NCI-H2171 treated with DMSO at 0.1 percent for 48 hours (cell line): ENCODE measurements around the gene RFX4.
"Not testable (repeated sequence)": the region's sequence is repeated elsewhere in the genome, so short reads cannot be mapped to it uniquely, and the experiment has no call there.

Experiments used
- DNase-seq: peaks from one replicate; lab custom pipeline; 2025; lab: John Stamatoyannopoulos, UW

The RFX4 gene

GRCh38 chr12:106692033-106692432, 109.2 kb downstream of the RFX4 start:
- not testable (repeated sequence) for DNase-seq

DNA sequence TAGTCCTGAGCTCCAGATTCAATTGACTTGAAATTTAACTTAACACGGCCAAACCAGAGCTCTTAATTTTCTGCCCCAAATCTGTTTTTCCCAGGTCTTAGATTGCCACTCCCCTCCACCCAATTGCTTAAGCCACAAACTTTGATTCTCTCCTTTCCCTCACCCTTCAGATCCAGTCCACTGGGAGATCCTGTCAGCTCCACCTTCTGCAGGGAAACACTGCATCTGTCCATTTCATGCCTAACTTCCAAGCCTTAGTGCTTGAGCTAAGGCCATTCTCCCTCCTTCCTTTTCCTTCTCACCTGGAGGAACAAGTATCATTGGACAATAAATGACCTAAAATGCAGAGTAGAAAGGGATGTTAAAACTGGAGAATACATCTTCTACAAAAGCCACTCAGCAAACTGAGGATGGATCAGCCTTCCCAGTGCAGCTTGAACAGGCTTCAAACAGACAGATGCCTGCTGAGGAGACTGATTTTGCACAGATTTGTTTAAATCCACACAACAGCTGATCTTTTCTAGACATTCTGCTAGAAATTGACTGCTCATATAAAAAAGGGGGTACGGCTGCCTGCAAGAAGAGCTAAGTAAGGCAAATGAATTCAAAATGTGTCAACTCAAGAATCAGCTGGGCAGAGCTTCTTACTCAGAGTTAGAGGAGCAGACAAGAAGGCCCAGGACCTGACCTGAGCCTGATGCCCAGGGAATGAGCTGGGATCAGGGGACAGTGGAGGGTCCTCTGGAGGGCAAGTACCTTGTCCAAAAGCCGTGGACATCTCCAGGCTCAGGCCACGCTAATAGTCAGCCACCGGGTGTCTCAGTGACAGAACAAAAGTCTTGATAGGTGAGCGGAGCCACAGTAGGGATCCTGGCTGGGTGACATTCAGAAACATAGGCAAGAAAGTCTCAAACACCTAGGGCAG, 110.4 kb downstream of the RFX4 start:
- DNase-seq: no peak

GRCh38 chr12:106696071-106696470, 113.3 kb downstream of the RFX4 start:
- no peak for DNase-seq

DNA sequence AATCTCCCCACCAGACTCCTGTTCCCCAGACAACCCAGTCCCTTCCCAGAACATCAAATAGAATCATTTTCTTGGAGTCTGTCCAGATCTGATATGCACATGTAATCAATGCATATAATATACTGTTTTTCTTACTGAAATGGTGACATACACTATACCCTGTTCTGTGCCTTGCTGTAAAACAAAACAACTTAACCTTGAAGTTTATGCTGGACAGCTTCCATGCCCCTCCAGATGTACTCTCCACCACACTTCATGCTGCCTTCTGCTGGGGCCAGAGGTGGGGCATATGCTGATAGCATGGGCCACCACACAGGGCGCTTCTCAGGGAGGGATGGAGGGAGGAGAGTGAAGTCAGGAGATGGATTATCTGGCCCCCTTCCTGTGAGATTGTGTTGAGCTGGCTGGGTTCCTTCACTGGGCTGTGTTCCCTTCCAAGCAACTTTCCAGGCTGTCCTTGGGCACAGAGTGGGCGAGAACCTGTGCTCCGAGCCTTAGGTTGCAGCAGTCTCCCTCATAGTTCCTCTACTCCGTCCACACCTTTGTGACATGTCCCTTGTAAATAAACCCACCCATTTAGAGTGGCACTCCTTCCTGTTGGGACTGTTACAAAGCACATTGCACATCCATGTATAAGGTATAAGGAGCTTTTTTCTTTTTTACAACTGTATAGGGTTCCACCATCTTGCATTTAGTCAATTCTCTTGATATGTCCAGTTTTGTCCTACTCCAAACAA, 114.0 kb downstream of the RFX4 start:
- no peak for DNase-seq

DNA sequence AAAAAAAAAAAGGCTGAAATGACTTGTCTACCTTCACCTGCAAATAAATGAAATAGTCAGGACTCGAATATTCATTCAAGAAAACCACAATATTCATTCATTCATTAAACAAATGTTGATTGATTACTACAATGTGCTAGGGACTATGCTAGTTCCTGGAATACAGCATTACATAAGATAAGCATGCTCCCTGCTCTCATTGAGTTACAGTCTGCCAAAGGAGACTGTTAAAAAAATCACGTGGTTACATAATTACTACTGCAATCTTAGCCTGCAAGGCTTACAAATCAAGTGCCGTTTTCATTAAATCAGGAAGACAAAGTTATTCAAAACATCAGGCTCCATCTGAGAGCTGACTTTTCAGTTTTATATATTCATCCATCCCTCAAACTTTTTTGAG, 121.3 kb downstream of the RFX4 start:
- DNase-seq: no peak

DNA sequence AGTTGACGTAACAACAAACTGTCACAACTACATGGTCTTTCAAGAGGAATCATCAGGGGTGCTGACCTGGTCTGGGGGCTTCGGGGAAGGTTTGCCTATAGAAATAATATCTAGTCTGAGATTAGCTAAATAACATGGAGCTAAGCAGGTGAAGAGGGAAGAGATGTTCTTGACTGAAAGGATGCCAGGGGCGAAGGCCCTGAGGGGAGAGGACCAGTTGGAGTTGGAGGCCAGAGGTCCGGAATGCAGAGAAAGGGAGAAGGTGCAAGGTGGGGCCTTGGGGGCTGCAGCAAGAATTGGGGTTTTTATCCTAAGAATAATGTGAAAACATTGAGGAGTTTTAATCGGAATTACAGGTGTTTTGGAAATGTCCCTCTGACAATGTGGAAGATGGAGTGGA, 123.2 kb downstream of the RFX4 start:
- no peak for DNase-seq

DNA sequence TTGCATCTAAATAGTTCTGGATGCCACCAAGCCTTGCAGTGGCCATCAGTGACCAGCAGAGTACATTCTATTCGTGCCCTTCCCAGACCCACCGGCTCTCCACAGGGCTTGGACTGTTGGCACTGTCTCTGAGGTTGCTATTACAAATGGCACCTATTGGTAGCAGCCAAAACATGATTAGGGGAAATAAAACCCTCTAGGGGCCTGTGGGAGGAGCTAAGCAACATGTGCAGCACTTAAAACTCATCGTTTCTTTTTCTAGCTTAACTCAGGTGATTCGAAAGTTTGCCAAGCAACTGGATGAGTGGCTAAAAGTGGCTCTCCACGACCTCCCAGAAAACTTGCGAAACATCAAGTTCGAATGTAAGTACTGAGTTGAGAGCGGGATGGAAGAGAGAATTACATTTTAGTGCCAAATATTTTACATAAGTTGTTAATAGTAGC, 126.3 kb downstream of the RFX4 start:
- DNase-seq: no peak

- no peak for DNase-seq
These were observed 127.5 kb downstream of the RFX4 start for GRCh38 chr12:106710143-106710893.

DNA sequence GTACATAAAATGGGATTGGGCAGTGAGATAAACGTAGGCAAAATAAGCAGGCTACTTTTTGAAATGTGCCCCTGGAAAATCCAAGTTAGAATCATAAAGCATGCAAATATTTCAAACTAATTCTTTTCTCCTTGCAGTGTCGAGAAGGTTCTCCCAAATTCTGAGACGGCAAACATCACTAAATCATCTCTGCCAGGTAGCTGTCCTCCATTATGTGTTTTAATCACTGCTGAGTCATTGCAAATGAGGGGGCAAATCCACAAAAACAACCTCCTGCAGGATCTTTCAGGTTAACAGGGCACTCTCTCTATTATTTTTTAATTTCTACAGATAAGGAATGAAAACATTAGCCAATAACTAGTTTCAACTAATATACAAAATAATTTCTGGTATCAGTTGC, 128.5 kb downstream of the RFX4 start:
- DNase-seq: no peak

DNA sequence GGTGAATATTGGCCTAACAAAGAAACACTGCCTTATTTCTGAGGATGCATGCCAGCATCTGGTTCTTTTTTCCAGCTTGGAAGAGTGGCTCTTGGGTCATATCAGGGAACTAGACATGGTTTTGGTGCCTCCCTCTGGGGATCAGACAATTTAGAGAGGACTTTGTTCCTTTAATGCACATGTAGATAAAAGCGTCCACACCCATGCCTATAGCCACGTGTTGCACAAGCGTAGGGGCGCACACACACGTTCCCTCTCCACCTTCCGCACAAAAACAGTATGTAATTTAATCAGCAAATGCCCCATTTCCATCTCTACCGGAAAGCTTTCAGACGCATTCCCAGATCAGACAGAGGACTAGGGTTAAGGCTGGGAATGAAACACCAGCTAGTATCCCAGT, 130.0 kb downstream of the RFX4 start:
- DNase-seq: no peak

GRCh38 chr12:106714926-106715325, 132.1 kb downstream of the RFX4 start:
- DNase-seq: no peak

DNA sequence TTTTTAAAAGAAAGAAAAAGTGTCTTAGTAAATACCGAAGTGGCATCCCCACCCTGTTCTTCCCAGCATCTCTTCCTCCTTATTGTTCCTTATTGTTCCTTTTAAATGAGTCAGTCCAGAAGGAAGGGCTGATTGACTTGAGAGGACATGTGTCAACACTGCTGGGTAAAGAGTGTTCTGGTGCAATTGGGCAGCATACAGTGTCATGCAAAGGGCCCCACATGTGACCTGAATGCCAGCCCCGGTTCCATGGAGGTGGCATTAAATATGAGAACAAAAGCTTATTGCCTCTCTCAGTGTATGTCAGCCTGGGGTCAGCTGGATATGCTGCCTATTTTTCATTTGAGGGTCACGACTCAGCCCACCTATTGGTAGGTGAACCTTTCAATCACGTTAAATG, 132.8 kb downstream of the RFX4 start:
- DNase-seq: no peak

GRCh38 chr12:106717673-106718072, 134.9 kb downstream of the RFX4 start:
- no peak for DNase-seq

DNA sequence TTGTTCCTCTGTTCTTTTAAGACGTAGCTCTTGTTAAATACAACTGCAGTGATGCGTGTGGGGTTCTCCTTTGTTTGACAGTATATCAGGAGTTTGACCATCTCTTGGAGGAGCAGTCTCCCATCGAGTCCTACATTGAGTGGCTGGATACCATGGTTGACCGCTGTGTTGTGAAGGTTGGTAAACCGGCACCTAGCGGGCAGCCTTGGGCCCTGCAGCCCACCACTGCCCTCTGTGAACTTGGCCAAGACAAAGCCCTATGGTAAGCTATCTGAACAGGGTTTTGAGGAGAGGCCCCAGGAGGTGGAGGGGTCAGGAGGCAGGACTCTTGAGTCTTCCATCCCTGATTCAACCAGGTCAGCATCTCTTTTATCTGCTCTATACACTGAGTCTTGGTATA, 137.1 kb downstream of the RFX4 start:
- DNase-seq: no peak

DNA sequence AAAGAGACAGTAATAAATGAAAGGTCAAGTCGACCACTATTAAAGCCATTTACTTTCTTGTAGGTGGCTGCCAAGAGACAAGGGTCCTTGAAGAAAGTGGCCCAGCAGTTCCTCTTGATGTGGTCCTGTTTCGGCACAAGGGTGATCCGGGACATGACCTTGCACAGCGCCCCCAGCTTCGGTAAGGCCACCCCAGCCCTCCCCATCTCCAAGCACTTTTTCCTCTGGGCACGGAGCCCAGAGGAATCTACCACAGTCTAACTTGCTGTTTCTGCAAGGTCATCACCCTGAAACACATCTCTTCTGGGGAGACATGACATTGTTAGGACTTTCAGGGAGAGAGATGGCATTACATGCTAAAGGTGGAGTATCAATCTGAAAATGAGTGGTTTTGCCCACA, 137.9 kb downstream of the RFX4 start:
- DNase-seq: no peak

- DNase-seq: peak; percentile 20
These were observed 139.1 kb downstream of the RFX4 start for GRCh38 chr12:106721915-106722314.

DNA sequence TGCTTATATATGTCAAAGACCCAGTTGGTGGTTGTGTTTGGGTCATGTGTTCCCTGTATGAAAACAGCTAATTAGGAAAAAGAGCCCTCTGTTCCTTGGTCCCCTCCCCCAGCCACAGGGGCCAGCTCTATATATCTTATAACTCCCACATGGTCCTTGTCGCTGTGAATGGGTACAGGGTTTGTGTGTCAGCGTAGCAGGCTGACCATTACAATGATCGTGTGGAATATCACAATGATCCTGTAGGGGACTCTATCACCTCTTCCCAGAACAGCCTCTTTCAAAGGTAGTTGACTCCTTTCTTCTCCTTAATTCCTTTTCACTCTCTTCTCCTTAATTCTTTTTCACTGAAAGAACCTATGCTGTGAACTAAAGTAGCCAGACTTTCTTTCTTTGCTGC, 140.0 kb downstream of the RFX4 start:
- DNase-seq: no peak

GRCh38 chr12:106723416-106723815, 140.6 kb downstream of the RFX4 start:
- no peak for DNase-seq

GRCh38 chr12:106724116-106724515, 141.3 kb downstream of the RFX4 start:
- no peak for DNase-seq

DNA sequence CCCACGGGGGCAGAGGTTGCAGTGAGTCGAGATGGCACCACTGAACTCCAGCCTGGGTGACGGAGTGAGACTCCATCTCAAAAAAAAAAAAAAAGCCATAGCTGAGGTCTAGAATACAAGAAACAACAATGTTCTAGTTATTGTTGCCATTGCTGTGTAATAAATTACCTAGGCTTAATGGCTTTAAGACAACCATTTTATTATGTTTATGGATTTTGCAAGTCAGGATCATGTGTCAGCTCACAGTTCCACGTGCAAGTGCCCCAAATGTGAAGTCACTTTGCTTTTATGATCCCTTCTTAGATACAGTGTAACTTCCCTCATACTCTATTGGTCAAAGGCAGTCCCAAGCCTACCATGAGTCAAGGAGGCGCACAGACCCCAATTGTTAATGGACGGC, 142.1 kb downstream of the RFX4 start:
- DNase-seq: no peak

- not testable (repeated sequence) for DNase-seq
These were observed 143.9 kb downstream of the RFX4 start for GRCh38 chr12:106726603-106727202.

DNA sequence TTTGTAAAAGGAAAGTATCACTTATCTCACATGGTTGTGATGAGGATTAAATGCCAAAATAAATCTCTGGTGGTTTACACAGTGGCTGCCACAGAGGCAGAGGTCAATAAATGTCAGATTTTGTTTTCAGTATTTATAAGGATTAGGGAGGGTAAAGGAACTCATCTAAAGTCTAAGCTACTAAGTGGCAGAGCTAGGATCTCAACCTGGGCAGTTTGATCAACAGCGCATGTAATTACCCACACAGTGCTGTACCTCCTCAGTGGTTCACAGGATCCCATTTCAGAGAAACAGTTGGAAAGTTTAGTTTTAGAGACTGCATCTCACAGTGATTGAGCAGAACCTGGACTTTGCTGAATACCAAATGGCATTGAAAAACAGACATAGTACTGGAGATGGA, 146.8 kb downstream of the RFX4 start:
- DNase-seq: no peak
